ENCODE data around the gene CCDC85B.

GRCh38 chr11:65870307-65870658 is 20.2 kb upstream of the CCDC85B start:
- TF ChIP-seq CTCF (IDR thresholded peaks at IDR 0.05; ENCODE audit: poor library complexity) = no peak
- TF ChIP-seq EZH2phosphoT487 (IDR thresholded peaks at IDR 0.05; ENCODE audit: low read depth, severe bottlenecking, unreplicated experiment) = no peak
- TF ChIP-seq EZH2 (IDR thresholded peaks at IDR 0.05; ENCODE audit: borderline replicate concordance) = no peak
